HS-27A (cell line): ENCODE data around the gene MS4A6E.

Source experiments
- DNase-seq: peaks from one replicate; pipeline ENCODE4 v3.0.0-alpha.2; 2012; ENCODE audit warnings: low read depth, missing footprints

The MS4A6E gene

GRCh38 chr11:60376601-60377000 lies 49.5 kb downstream of the MS4A6E start:
- no peak for DNase-seq

GRCh38 chr11:60377401-60378136 lies 50.5 kb downstream of the MS4A6E start:
- DNase-seq, result no peak

GRCh38 chr11:60378354-60378753 lies 51.3 kb downstream of the MS4A6E start, which contains the start of gene MS4A7:
Gene MS4A7, plus strand, starts transcription at chr11:60378532. Its CDS starts 4,610 bp downstream, at chr11:60383142.
- no peak for DNase-seq

- DNase-seq, result no peak
Observed at GRCh38 chr11:60389279-60389910, 62.3 kb downstream of the MS4A6E start.

DNA sequence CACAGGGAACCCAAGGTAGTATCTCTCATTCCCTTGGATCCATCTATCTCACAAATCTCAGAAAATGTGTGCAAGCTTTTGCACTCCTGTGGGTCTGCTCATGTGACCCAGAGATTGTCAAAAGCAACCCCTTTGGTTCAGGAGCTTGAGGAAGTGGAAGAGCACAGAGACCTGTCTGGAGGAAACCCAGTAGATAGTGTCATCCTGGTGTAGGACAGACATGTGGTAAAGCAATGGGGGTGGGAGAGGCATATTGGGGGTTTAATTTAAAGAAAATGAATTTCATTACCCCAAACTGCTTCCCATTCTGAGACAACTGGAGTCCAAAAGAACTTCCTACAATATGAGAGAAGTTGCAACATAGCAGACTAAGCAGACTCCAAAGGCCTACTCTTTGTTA lies 63.4 kb downstream of the MS4A6E start:
- DNase-seq, result no peak
